ENCODE measurements around the gene PP2D1. TPM values are rescaled to one million over a fixed set of nuclear protein-coding genes. Genes with fewer than 3 reads are reported as not detected.

Gene PP2D1
- total and polyA plus RNA-seq, 9 of the 15 experiments (the other 6 are each of a cell fraction or from before 2014, with no cell fraction given) = 0.07 to 0.10 TPM; not detected in 7

GRCh38 chr3:20038699-20039465 lies 26.8 kb upstream of the PP2D1 start (continued):
- TF ChIP-seq ZNF740 (CRISPR knock-in tag; IDR thresholded peaks at IDR 0.05) = no peak
- TF ChIP-seq ZNF740 (tag; IDR thresholded peaks at IDR 0.05) = no peak
- TF ChIP-seq FOXJ2 (tag; IDR thresholded peaks at IDR 0.05) = 0 out of 2 replicates have a peak, but pooled peaks have one; percentile 46
- TF ChIP-seq MNT (conservative IDR thresholded peaks at IDR 0.05) = no peak; a peak in 2 of 4 replicates
- peak; percentile 96 for TF ChIP-seq NFE2 (IDR thresholded peaks at IDR 0.05; ENCODE audit: low read depth)
- TF ChIP-seq ZNF584 (CRISPR knock-in tag; IDR thresholded peaks at IDR 0.05; ENCODE audit: low read depth) = no peak
- TF ChIP-seq CREM (IDR thresholded peaks at IDR 0.05; ENCODE audit: low read depth) = no peak
- 0 out of 2 replicates have a peak, but pooled peaks have one; percentile 30 for TF ChIP-seq THRAP3 (IDR thresholded peaks at IDR 0.05; ENCODE audit: borderline replicate concordance)
- peak; percentile 59; the same call in 1 of the 2 replicates for TF ChIP-seq ZBTB40 (IDR thresholded peaks at IDR 0.05)
- no peak for TF ChIP-seq ZBTB40 (CRISPR knock-in tag; IDR thresholded peaks at IDR 0.05)
- no peak for TF ChIP-seq NUFIP1 (IDR thresholded peaks at IDR 0.05; ENCODE audit: partially characterized antibody)
- TF ChIP-seq HNRNPL (IDR thresholded peaks at IDR 0.05; ENCODE audit: low read depth, low read length) = no peak
- TF ChIP-seq EZH2 (IDR thresholded peaks at IDR 0.05; ENCODE audit: borderline replicate concordance, low read depth, low read length) = no peak
- TF ChIP-seq BCOR (IDR thresholded peaks at IDR 0.05) = no peak

All from K562 (cell line).